Measurements from ENCODE around the gene SYT8. TPM values are rescaled to one million over a fixed set of nuclear protein-coding genes. Genes with fewer than 3 reads are reported as not detected.

The SYT8 gene
- total and polyA plus RNA-seq, 2 of the 8 experiments (the other 6 are each of a cell fraction or from before 2014, with no cell fraction given), result not detected

- no peak overlapping the region for H2BK12ac ChIP-seq (ENCODE audit: low read depth, low read length)
- peaks cover 0 to 8% of the 10 kb centered on the region in 2 experiments for H4K20me1 ChIP-seq (replicated peaks in 1 of 2; ENCODE audit: control insufficient read depth in 1 of 2, insufficient read depth in 2 of 2, low read length in 2 of 2)
- H3K79me2 ChIP-seq (ENCODE audit: control insufficient read depth in 1 of 2, insufficient read depth in 2 of 2, low read length in 2 of 2), result no peaks in the 10 kb centered on the region
- H3K23ac ChIP-seq (ENCODE audit: insufficient read length), result no peak overlapping the region
- no peak overlapping the region for H4K91ac ChIP-seq (replicated peaks; ENCODE audit: insufficient read length, low read length)
- H3K27ac ChIP-seq (ENCODE audit: low read depth, low read length), result no peak overlapping the region
- POLR2A ChIA-PET (ENCODE audit: partially characterized antibody), result no interaction called here
- H3K23me2 ChIP-seq (ENCODE audit: low read depth, low read length), result peaks cover 8% of the 10 kb centered on the region; the same call in 1 of the 2 replicates
- H2AK5ac ChIP-seq (ENCODE audit: low read depth, low read length), result no peak overlapping the region
- CTCF ChIA-PET (ENCODE audit: partially characterized antibody), result interaction anchor here (1.5 to 4.9 kb wide), 6 partner anchors 8 to 334 kb away, joined by 3 to 25 read pairs (median 10); no protein-coding TSS in a partner anchor
- no peak overlapping the region for H3K14ac ChIP-seq (ENCODE audit: insufficient read length)
- no peak overlapping the region for H3K56ac ChIP-seq (replicated peaks; ENCODE audit: insufficient read length, low read depth, low read length)
- no peak overlapping the region for H2BK15ac ChIP-seq (ENCODE audit: low read length)
- H2BK120ac ChIP-seq (replicated peaks; ENCODE audit: low read depth, low read length), result no peak overlapping the region
- H3K9me3 ChIP-seq (ENCODE audit: insufficient read depth in 2 of 2, low read depth in 1 of 2, low read length in 1 of 2), result peaks cover 0 to 11% of the 10 kb centered on the region in 2 experiments; a peak in 2 of 4 replicates
- no peak overlapping the region for H2AFZ ChIP-seq (ENCODE audit: low read length)
- H3K9ac ChIP-seq (replicated peaks in 1 of 4; ENCODE audit: extremely low read depth in 1 of 4, low read depth in 3 of 4, low read length in 3 of 4), result no peak overlapping the region
- 91% methylated on average over 5 of the region's 5 CpGs; no CpG with 5 or more reads in 1 of the 2 experiments for WGBS, 2 experiments (ENCODE audit: extremely low coverage in 1 of 2, insufficient coverage in 1 of 2, insufficient read length in 1 of 2, insufficient replicate concordance in 2 of 2, low coverage in 1 of 2, low lambda C conversion rate in 2 of 2, missing lambda C conversion rate in 1 of 2)
- no peaks in the 10 kb centered on the region for H3K79me1 ChIP-seq (ENCODE audit: low read depth, low read length)
- H4K5ac ChIP-seq (ENCODE audit: insufficient read length, low read depth, low read length), result no peak overlapping the region
- H2BK20ac ChIP-seq (ENCODE audit: low read length), result no peak overlapping the region
- H3K4me2 ChIP-seq (ENCODE audit: insufficient read depth in 1 of 2, low read depth in 2 of 2, low read length in 2 of 2), result no peak overlapping the region
- no peaks in the 10 kb centered on the region; a peak in 1 of 7 replicates for H3K27me3 ChIP-seq (replicated peaks in 1 of 4; ENCODE audit: control insufficient read depth in 3 of 4, extremely low read depth in 1 of 4, insufficient read depth in 3 of 4, low read length in 3 of 4)
- no peaks in the 10 kb centered on the region for H3K4me1 ChIP-seq (replicated peaks in 1 of 4; ENCODE audit: control insufficient read depth in 3 of 4, insufficient read depth in 4 of 4, low read length in 3 of 4)
- no peak overlapping the region for H4K8ac ChIP-seq (ENCODE audit: extremely low read depth, insufficient read depth, low read length)
- no peak for FAIRE-seq
- no peak overlapping the region for H3K18ac ChIP-seq (ENCODE audit: extremely low read depth, low read length)
- no peak overlapping the region for H3K4ac ChIP-seq (replicated peaks; ENCODE audit: insufficient read length, low read depth, low read length)
- no peaks in the 10 kb centered on the region for H3K36me3 ChIP-seq (ENCODE audit: control insufficient read depth in 2 of 4, insufficient read depth in 4 of 4, low read length in 3 of 4)
- H2BK5ac ChIP-seq (ENCODE audit: low read depth, low read length), result no peak overlapping the region
- DNase-seq (ENCODE audit: low read depth in 1 of 2, low spot score in 2 of 2), result no peak
- H3K4me3 ChIP-seq (ENCODE audit: extremely low read depth in 1 of 4, insufficient read depth in 2 of 4, low read depth in 3 of 4, low read length in 4 of 4), result no peak overlapping the region
- no peak for TF ChIP-seq SAP30 (IDR thresholded peaks at IDR 0.05; ENCODE audit: insufficient read depth, insufficient replicate concordance, low read length)
- no peak for TF ChIP-seq RXRA (IDR thresholded peaks at IDR 0.05; ENCODE audit: insufficient read depth, low read depth, low read length)
- TF ChIP-seq SP2 (IDR thresholded peaks at IDR 0.05; ENCODE audit: low read length), result no peak
- TF ChIP-seq MAX (IDR thresholded peaks at IDR 0.05), result no peak
- TF ChIP-seq SP4 (IDR thresholded peaks at IDR 0.05; ENCODE audit: low read length), result no peak
- no peak for TF ChIP-seq CTBP2 (IDR thresholded peaks at IDR 0.05; ENCODE audit: borderline replicate concordance, insufficient read depth, insufficient read length, low read length)
- TF ChIP-seq E2F6 (IDR thresholded peaks at IDR 0.05), result no peak
- TF ChIP-seq GABPA (IDR thresholded peaks at IDR 0.05; ENCODE audit: borderline replicate concordance, insufficient read depth, low read length), result no peak
- no peak for TF ChIP-seq BRCA1 (IDR thresholded peaks at IDR 0.05; ENCODE audit: low read depth, low read length)
- no peak for TF ChIP-seq KDM1A (IDR thresholded peaks at IDR 0.05; ENCODE audit: borderline replicate concordance, low read length)
- TF ChIP-seq SIRT6 (IDR thresholded peaks at IDR 0.05; ENCODE audit: low read length), result no peak
- TF ChIP-seq EZH2 (IDR thresholded peaks at IDR 0.05; ENCODE audit: low read depth, low read length, severe bottlenecking), result no peak
- no peak for TF ChIP-seq ZNF274 (IDR thresholded peaks at IDR 0.05; ENCODE audit: borderline replicate concordance, extremely low read depth, low read length)
Measured at GRCh38 chr11:1817000-1817399, 17.8 kb upstream of the SYT8 start.
